Measurements from ENCODE around the gene MARVELD3. TPM values are rescaled to one million over a fixed set of nuclear protein-coding genes. Genes with fewer than 3 reads are reported as not detected.

Gene MARVELD3
- under 0.01 and 0.25 TPM in 2 replicates for total RNA-seq

GRCh38 chr16:71626018-71626857 is at the start of gene MARVELD3:
Gene MARVELD3, plus strand, starts transcription at chr16:71626184. Its CDS starts 46 bp downstream, at chr16:71626230.

GRCh38 chr16:71576971-71577370 is 49.0 kb upstream of the MARVELD3 start, which contains the start of gene TAT:
Gene TAT, minus strand, starts transcription at chr16:71577092. Its CDS starts 677 bp downstream, at chr16:71576415.

Other genes with a start within 250 kb of the MARVELD3 start
- 0.16 TPM in 1 of 2 replicates, not detected in the other for gene TLE7, start 184.1 kb upstream of the MARVELD3 start, total RNA-seq
- 2.8 and 7.3 TPM in 2 replicates for gene ZNF23, start 163.9 kb upstream of the MARVELD3 start, total RNA-seq
- gene ZNF19, start 136.9 kb upstream of the MARVELD3 start, total RNA-seq: 0.65 and 2.1 TPM in 2 replicates
- gene CHST4, start 99.8 kb upstream of the MARVELD3 start, total RNA-seq: not detected in 2 replicates
- not detected in 2 replicates for gene TAT, start 49.1 kb upstream of the MARVELD3 start, total RNA-seq
- 3.9 and 9.1 TPM in 2 replicates for gene PHLPP2, start 98.5 kb downstream of the MARVELD3 start, total RNA-seq
- 31.4 and 82.1 TPM in 2 replicates for gene AP1G1, start 182.7 kb downstream of the MARVELD3 start, total RNA-seq
- gene ATXN1L, start 219.8 kb downstream of the MARVELD3 start, total RNA-seq: 10.2 and 22.3 TPM in 2 replicates

Measured in bladder microvascular endothelial cell (primary cell).